Heart left ventricle (tissue), 13 donors: ENCODE data around the gene GABRG2.

Experiments used
- CTCF ChIP-seq, 12 donors: fragments of 200-600 bp; sonication (generic) in 4 of 12; IDR thresholded peaks; one replicate each; pipeline versions ENCODE4 v1.5.0 to v1.8.0; 2018 to 2022; ENCODE audit warnings: antibody characterized with exemption in 12 of 12, mild to moderate bottlenecking in 5 of 12
- POLR2A ChIP-seq, 2 donors: fragments of 450-650 bp; IDR thresholded peaks; one replicate each; pipeline ENCODE4 v1.6.1; 2017; ENCODE audit warnings: antibody characterized with exemption in 2 of 2, mild to moderate bottlenecking in 2 of 2, moderate library complexity in 2 of 2
- donor health status: ischemic (EF 13 %, LVEDD 7.1; RV severe dilation, severe dysfunction).
- donor health status: DM: no; HTN: yes; CAD: no.
- donor health status: DM: no; HTN: no; CAD: no.
- donor health status: ischemic (EF 25% LVEDD 6.9; RV normal size, moderate dysfunction).
- donor health status: ischemic (EF 25% LVEDD 5.7; RV mildly dilated, moderate dysfunction).
- donor health status: ischemic (EF 35%, LVEDD 5.7; RV mildly dilated, moderate dysfunction).
- donor health status: nonischemic (EF 11% LVEDD 7.7; RV severe dilation, severe dysfunction).
- donor health status: DM: yes; HTN: yes; CAD: no.
- donor health status: PGD.
- donor health status: ischemic (EF 29% LVEDD 5.4; RV normal size, mild dysfunction).
- donor health status: nonischemic (EF 23%, LVEDD 6.1; RV moderate dilation, normal function).

DNA sequence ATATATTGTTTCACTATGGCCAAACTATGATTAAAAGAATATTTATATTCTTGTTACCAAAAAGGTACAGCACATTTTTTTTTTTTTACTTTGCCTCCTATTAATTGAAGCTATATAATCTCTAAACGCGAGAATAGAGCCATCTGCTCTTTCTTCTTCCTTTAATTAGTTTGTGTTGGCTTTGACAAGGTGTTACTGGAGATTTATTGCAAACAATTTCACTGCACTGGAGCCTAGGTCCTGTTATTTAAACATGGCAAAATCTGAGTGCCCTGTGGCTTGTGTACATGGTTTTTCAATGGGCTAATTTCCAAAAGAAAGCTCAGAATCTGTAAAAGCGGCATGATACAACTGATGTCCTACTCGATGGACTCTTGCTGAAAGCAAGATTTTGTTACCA, 40.8 kb upstream of the GABRG2 start:
- TF ChIP-seq CTCF (IDR thresholded peaks at IDR 0.05) (no peak), POLR2A (IDR thresholded peaks at IDR 0.05) (no peak)
